SK-MEL-5 (cell line): Measurements from ENCODE around the gene KIFAP3. TPM values are rescaled to one million over a fixed set of nuclear protein-coding genes. Genes with fewer than 3 reads are reported as not detected.
"Not testable (repeated sequence)": the region's sequence is repeated elsewhere in the genome, so short reads cannot be mapped to it uniquely, and the experiment has no call there.

Source experiments
- DNase-seq: peaks from one replicate; pipeline ENCODE4 v3.0.0-alpha.2; 2016; ENCODE audit warnings: low read depth, low spot score
- in situ Hi-C: cut with HindIII; loops from 2 replicates; pipeline ENCODE4 v1.10.0; 2016; ENCODE audit warnings: low sequenced_read_pairs, high pct_unique_total_duplicates, low pct_unique_long_range_greater_than_20kb
- small RNA-seq, 2 experiments: library from RNA; depleted of rRNA; stranded (forward); fragments of <200 nt; gene quantifications; one replicate each; pipeline ENCODE3, GENCODE V24; 2014
- total RNA-seq: library from RNA; depleted of rRNA; stranded (reverse); fragments of >200 nt; shearing (Covaris generic); gene quantifications from 2 replicates; pipeline ENCODE4 v1.2.3, GENCODE V29; 2014; rRNA removed

Gene KIFAP3
- total RNA-seq, 1 experiment from 2014 or later: 12.8 TPM

GRCh38 chr1:169884634-169885033 lies 189.9 kb downstream of the KIFAP3 start:
- in situ Hi-C loops: no loop called here
- no peak for DNase-seq

GRCh38 chr1:169882039-169882511 lies 192.4 kb downstream of the KIFAP3 start:
- in situ Hi-C loops: no loop called here
- no peak for DNase-seq

GRCh38 chr1:169879034-169879840 lies 195.3 kb downstream of the KIFAP3 start:
- DNase-seq: no peak
- in situ Hi-C loops: no loop called here

GRCh38 chr1:169878498-169878897 lies 196.0 kb downstream of the KIFAP3 start:
- in situ Hi-C loops: no loop called here
- DNase-seq: no peak

GRCh38 chr1:169877800-169878491 lies 196.5 kb downstream of the KIFAP3 start:
- in situ Hi-C loops: no loop called here
- no peak for DNase-seq

- DNase-seq: no peak
- in situ Hi-C loops: no loop called here
Observed at GRCh38 chr1:169874229-169874628, 200.3 kb downstream of the KIFAP3 start.

- in situ Hi-C loops: no loop called here
- no peak for DNase-seq
Observed at GRCh38 chr1:169873582-169874199, 200.8 kb downstream of the KIFAP3 start.

- in situ Hi-C loops: no loop called here
- no peak for DNase-seq
Observed at GRCh38 chr1:169872906-169873305, 201.6 kb downstream of the KIFAP3 start.

- in situ Hi-C loops, DNase-seq: not testable (repeated sequence)
Observed at GRCh38 chr1:169871988-169872387, 202.5 kb downstream of the KIFAP3 start.

Small RNA genes within 50 kb of the gene (small RNA-seq; reads per million reads assigned to genes)
- 0 reads per million in 2 experiments for gene MRPS10P1

Other genes starting within 250 kb of the KIFAP3 start
- 5.5 and 7.1 TPM in 2 replicates for gene SCYL3, start 180.8 kb downstream of the KIFAP3 start, total RNA-seq
- not detected in 2 replicates for gene NTMT2, start 71.3 kb upstream of the KIFAP3 start, total RNA-seq